Liver (tissue), 9 donors: Measurements from ENCODE around the gene KLHDC7A. TPM values are rescaled to one million over a fixed set of nuclear protein-coding genes. Genes with fewer than 3 reads are reported as not detected.

Source experiments
- DNase-seq: peaks from one replicate; pipeline ENCODE4 v3.0.0-alpha.2; 2017; ENCODE audit warnings: low spot score
- H3K27ac ChIP-seq, 2 donors: one replicate each; pipeline ENCODE4 v1.7.0; 2013; ENCODE audit warnings: inconsistent platforms in 2 of 2, low read length in 2 of 2, control low read depth in 1 of 2, low read depth in 1 of 2, mild to moderate bottlenecking in 1 of 2
- H3K27me3 ChIP-seq, 4 donors: one replicate each; pipeline versions ENCODE4 v1.6.1 to v1.7.0; 2013; ENCODE audit warnings: low read length in 3 of 4, inconsistent platforms in 1 of 4, mild to moderate bottlenecking in 1 of 4, moderate library complexity in 1 of 4; ENCODE audit not compliant: control insufficient read depth in 4 of 4, insufficient read depth in 4 of 4
- H3K36me3 ChIP-seq, 4 donors: one replicate each; pipeline versions ENCODE4 v1.6.1 to v1.7.0; 2013; ENCODE audit warnings: low read length in 3 of 4, mild to moderate bottlenecking in 3 of 4, low read depth in 1 of 4, moderate library complexity in 1 of 4; ENCODE audit not compliant: control insufficient read depth in 4 of 4, insufficient read depth in 3 of 4
- H3K4me1 ChIP-seq, 4 donors: one replicate each; pipeline versions ENCODE4 v1.6.1 to v1.7.0; 2013; ENCODE audit warnings: low read length in 3 of 4, mild to moderate bottlenecking in 3 of 4, moderate library complexity in 1 of 4; ENCODE audit not compliant: control insufficient read depth in 4 of 4, insufficient read depth in 4 of 4
- H3K4me3 ChIP-seq, 3 donors: one replicate each; pipeline versions ENCODE4 v1.6.1 to v1.7.0; 2013; ENCODE audit warnings: low read length in 3 of 3, control low read depth in 1 of 3, low read depth in 1 of 3, mild to moderate bottlenecking in 1 of 3
- H3K9ac ChIP-seq, 2 donors: one replicate each; pipeline ENCODE4 v1.7.0; 2013; ENCODE audit warnings: low read length in 2 of 2, mild to moderate bottlenecking in 2 of 2, moderate library complexity in 2 of 2, control low read depth in 1 of 2, low read depth in 1 of 2
- H3K9me3 ChIP-seq, 4 donors: one replicate each; pipeline versions ENCODE4 v1.6.1 to v1.7.0; 2013; ENCODE audit warnings: low read length in 3 of 4; ENCODE audit not compliant: control insufficient read depth in 4 of 4
- ATF3 ChIP-seq: IDR thresholded peaks from 2 replicates; pipeline ENCODE4 v1.6.1; 2016; ENCODE audit warnings: antibody characterized with exemption
- EGR1 ChIP-seq, 2 donors: IDR thresholded peaks; 2 replicates each; pipeline ENCODE4 v1.6.1; 2016 to 2018; ENCODE audit warnings: antibody characterized with exemption in 2 of 2, low read depth in 2 of 2
- FOXA1 ChIP-seq: IDR thresholded peaks from 2 replicates; pipeline ENCODE4 v1.6.1; 2016; ENCODE audit warnings: antibody characterized with exemption
- FOXA2 ChIP-seq: IDR thresholded peaks from 2 replicates; pipeline ENCODE4 v1.6.1; 2016; ENCODE audit warnings: antibody characterized with exemption
- GABPA ChIP-seq, 2 donors: IDR thresholded peaks in 1 of 2; conservative IDR thresholded peaks in 1 of 2; 2 replicates each; pipeline ENCODE4 v1.6.1; 2016; ENCODE audit warnings: antibody characterized with exemption in 2 of 2, mild to moderate bottlenecking in 1 of 2, moderate library complexity in 1 of 2
- HNF4A ChIP-seq, 2 donors: conservative IDR thresholded peaks; 2 replicates each; pipeline ENCODE4 v1.6.1; 2016; ENCODE audit warnings: antibody characterized with exemption in 2 of 2, mild to moderate bottlenecking in 2 of 2
- HNF4G ChIP-seq: IDR thresholded peaks from 2 replicates; pipeline ENCODE4 v1.6.1; 2016; ENCODE audit warnings: antibody characterized with exemption
- JUND ChIP-seq, 2 donors: IDR thresholded peaks; 2 replicates each; pipeline ENCODE4 v1.6.1; 2016; ENCODE audit warnings: antibody characterized with exemption in 2 of 2
- MAX ChIP-seq: IDR thresholded peaks from 2 replicates; pipeline ENCODE4 v1.6.1; 2016; ENCODE audit warnings: antibody characterized with exemption
- NR2F2 ChIP-seq: IDR thresholded peaks from 2 replicates; pipeline ENCODE4 v1.6.1; 2016; ENCODE audit warnings: antibody characterized with exemption
- RAD21 ChIP-seq, 2 donors: IDR thresholded peaks; 2 replicates each; pipeline ENCODE4 v1.6.1; 2016; ENCODE audit warnings: antibody characterized with exemption in 2 of 2, mild to moderate bottlenecking in 2 of 2
- REST ChIP-seq: IDR thresholded peaks from 2 replicates; pipeline ENCODE4 v1.6.1; 2016; ENCODE audit warnings: antibody characterized with exemption, mild to moderate bottlenecking
- RXRA ChIP-seq, 2 donors: IDR thresholded peaks; 2 replicates each; pipeline ENCODE4 v1.6.1; 2017 to 2018; ENCODE audit warnings: antibody characterized with exemption in 2 of 2, mild to moderate bottlenecking in 1 of 2
- SP1 ChIP-seq: IDR thresholded peaks from 2 replicates; pipeline ENCODE4 v1.6.1; 2018; ENCODE audit warnings: antibody characterized with exemption, mild to moderate bottlenecking
- TAF1 ChIP-seq: conservative IDR thresholded peaks from 2 replicates; pipeline ENCODE4 v1.6.1; 2016; ENCODE audit warnings: antibody characterized with exemption, mild to moderate bottlenecking
- YY1 ChIP-seq: IDR thresholded peaks from 2 replicates; pipeline ENCODE4 v1.6.1; 2016; ENCODE audit warnings: antibody characterized with exemption, mild to moderate bottlenecking
- ZBTB33 ChIP-seq: IDR thresholded peaks from 2 replicates; pipeline ENCODE4 v1.6.1; 2016; ENCODE audit warnings: antibody characterized with exemption
- WGBS: extraction: QIAGEN DNeasy Blood & Tissue Kit; methylation state at CpG from one replicate; pipeline ENCODE4 v1.1.7; 2013; 5-methylcytosine and 5-hydroxymethylcytosine counted together
- polyA plus RNA-seq, 2 donors: library from polyadenylated mRNA; stranded (reverse) in 1 of 2; unstranded in 1 of 2; fragments of 200-250 nt in 1 of 2; fragments of >200 nt in 1 of 2; fragmentation: Nextera tagmentation in 1 of 2; extraction: Ambion mirVana in 1 of 2; gene quantifications; one replicate each; pipeline versions ENCODE4 v1.2.1 to v1.2.3, GENCODE V29; 2013 to 2015
- total RNA-seq, 2 donors: library from RNA; depleted of rRNA; stranded (reverse); fragments of >200 nt; gene quantifications; one replicate each; pipeline ENCODE4 v1.2.3, GENCODE V29; 2014
- TF ChIP-seq, protein P1 (sequence below): fragments of 150-350 bp; IDR thresholded peaks from 2 replicates; pipeline ENCODE4 v1.5.1; 2017; ENCODE audit warnings: improper control_type of control experiment, low read depth, low read length; ENCODE audit not compliant: missing input control
- donor health status: healthy.
- donor health status: healthy.
- donor health status: healthy.
- donor health status: healthy.
- donor health status: healthy.

Gene KLHDC7A
- total and polyA plus RNA-seq, 4 donors: 1.3 to 6.6 (median 2.3) TPM

DNA sequence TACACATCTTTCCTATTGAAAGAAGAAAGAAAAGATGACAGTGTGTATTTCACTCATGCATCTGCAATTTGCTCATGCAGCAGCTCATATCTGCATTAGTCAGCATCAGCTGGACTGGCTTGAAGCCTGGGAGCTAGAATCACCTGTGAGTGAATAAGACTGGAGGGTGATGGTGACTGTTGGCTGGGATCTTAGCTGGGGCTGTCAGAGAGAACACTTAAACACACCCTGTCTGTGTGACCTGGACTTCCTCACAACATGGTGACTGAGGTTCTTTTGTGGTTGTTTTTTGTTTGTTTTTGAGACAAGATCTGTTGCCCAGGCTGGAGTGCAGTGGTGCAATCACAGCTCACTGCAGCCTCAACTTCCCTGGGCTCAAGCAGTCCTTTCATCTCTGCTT, 24.9 kb downstream of the KLHDC7A start:
- H3K4me3 ChIP-seq: no peak overlapping the region
- H3K36me3 ChIP-seq: no peaks in the 10 kb centered on the region
- H3K27me3 ChIP-seq: no peaks in the 10 kb centered on the region
- no peak for DNase-seq
- H3K27ac ChIP-seq: no peak overlapping the region
- no peak overlapping the region for H3K9ac ChIP-seq
- TF ChIP-seq RXRA (IDR thresholded peaks at IDR 0.05): no peak
- H3K9me3 ChIP-seq: peaks cover 0 to 4% (median 0%) of the 10 kb centered on the region in 4 donors
- no peaks in the 10 kb centered on the region for H3K4me1 ChIP-seq

DNA sequence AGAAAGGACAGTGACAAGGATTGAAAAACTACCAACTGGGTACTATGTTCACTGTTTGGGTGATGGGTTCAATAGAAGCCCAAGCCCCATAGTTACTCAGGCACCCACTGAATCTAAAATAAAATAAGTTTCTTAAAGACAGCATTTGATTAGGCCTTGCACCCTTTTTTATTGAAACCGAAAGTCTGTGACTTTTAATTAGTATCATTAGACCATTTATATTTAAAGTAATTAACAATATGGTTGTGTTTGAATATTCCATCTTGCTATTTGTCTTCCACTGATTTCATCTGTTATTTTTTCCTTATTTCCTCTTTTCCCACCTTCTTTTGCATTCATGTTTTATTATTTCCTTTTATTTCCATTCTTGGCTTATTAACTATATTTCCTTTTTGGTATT, 27.4 kb downstream of the KLHDC7A start:
- Histone ChIP-seq H3K9ac (no peak overlapping the region), H3K27ac (no peak overlapping the region), H3K27me3 (no peaks in the 10 kb centered on the region), H3K4me1 (no peaks in the 10 kb centered on the region), H3K9me3 (peaks cover 0 to 4% (median 0%) of the 10 kb centered on the region in 4 donors), H3K4me3 (no peak overlapping the region), H3K36me3 (no peaks in the 10 kb centered on the region)
- TF ChIP-seq EGR1 (IDR thresholded peaks at IDR 0.05; ENCODE audit: low read depth in 2 of 2) (no peak), FOXA2 (no peak), RAD21 (IDR thresholded peaks at IDR 0.05) (no peak), HNF4A (conservative IDR thresholded peaks at IDR 0.05) (no peak), JUND (IDR thresholded peaks at IDR 0.05) (no peak), HNF4G (no peak), NR2F2 (no peak), GABPA (IDR thresholded peaks at IDR 0.05 in 1 of 2, conservative IDR thresholded peaks at IDR 0.05 in 1 of 2) (no peak), ATF3 (no peak), REST (no peak), SP1 (no peak), RXRA (IDR thresholded peaks at IDR 0.05) (no peak), YY1 (no peak), FOXA1 (no peak), TAF1 (no peak), ZBTB33 (no peak), MAX (no peak)
- TF ChIP-seq, protein P1, sequence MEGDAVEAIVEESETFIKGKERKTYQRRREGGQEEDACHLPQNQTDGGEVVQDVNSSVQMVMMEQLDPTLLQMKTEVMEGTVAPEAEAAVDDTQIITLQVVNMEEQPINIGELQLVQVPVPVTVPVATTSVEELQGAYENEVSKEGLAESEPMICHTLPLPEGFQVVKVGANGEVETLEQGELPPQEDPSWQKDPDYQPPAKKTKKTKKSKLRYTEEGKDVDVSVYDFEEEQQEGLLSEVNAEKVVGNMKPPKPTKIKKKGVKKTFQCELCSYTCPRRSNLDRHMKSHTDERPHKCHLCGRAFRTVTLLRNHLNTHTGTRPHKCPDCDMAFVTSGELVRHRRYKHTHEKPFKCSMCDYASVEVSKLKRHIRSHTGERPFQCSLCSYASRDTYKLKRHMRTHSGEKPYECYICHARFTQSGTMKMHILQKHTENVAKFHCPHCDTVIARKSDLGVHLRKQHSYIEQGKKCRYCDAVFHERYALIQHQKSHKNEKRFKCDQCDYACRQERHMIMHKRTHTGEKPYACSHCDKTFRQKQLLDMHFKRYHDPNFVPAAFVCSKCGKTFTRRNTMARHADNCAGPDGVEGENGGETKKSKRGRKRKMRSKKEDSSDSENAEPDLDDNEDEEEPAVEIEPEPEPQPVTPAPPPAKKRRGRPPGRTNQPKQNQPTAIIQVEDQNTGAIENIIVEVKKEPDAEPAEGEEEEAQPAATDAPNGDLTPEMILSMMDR: no peak
- DNase-seq: no peak
- WGBS: 96% methylated on average over 1 of the region's 1 CpG
